GM06990 (cell line): ENCODE measurements around the gene LAMP5.

Experiments
- DNase-seq: peaks from one replicate; pipeline ENCODE4 v3.0.0-alpha.2; 2011; ENCODE audit not compliant: insufficient read length; ENCODE audit errors: extremely low read depth
- H3K27me3 ChIP-seq: replicated peaks from 2 replicates; pipeline ENCODE4 v1.6.0; 2011; ENCODE audit warnings: low read length; ENCODE audit not compliant: control insufficient read depth, insufficient read depth
- H3K36me3 ChIP-seq: 2 replicates; pipeline ENCODE4 v1.5.1; 2011; ENCODE audit warnings: low read length; ENCODE audit not compliant: control insufficient read depth, insufficient read depth
- H3K4me3 ChIP-seq: replicated peaks from 2 replicates; pipeline ENCODE4 v1.5.1; 2011; ENCODE audit warnings: low read depth, mild to moderate bottlenecking, control low read depth, low read length
- TF ChIP-seq, protein P1 (sequence below): IDR thresholded peaks from 2 replicates; pipeline ENCODE4 v1.5.1; 2011; ENCODE audit warnings: low read length, control low read depth, mild to moderate bottlenecking, inconsistent platforms; ENCODE audit not compliant: insufficient read depth, poor library complexity, severe bottlenecking

LAMP5 gene

DNA sequence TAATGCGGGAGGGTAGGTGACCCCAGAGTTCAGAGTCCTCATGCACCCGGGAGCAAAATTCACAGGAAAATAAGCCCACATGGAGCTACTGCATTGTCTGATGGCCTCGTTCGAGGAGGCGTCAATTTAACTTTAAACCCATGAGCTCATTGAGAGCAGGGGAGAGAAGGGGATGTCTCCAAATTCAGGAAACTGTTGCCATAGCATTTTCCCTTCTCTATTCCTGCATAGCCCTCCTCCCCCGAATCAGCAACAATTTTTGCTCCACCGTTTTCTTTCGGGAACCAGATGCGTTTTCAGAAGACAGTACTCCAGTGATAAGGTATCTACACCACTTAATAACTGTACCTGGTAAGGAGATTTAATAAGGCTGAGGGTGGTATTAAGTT is 324 bp upstream of the LAMP5 start:
- Histone ChIP-seq H3K36me3 (no peaks in the 10 kb centered on the region), H3K27me3 (no peaks in the 10 kb centered on the region), H3K4me3 (peak overlapping the region; percentile 58)
- DNase-seq, result no peak
- TF ChIP-seq, protein P1, sequence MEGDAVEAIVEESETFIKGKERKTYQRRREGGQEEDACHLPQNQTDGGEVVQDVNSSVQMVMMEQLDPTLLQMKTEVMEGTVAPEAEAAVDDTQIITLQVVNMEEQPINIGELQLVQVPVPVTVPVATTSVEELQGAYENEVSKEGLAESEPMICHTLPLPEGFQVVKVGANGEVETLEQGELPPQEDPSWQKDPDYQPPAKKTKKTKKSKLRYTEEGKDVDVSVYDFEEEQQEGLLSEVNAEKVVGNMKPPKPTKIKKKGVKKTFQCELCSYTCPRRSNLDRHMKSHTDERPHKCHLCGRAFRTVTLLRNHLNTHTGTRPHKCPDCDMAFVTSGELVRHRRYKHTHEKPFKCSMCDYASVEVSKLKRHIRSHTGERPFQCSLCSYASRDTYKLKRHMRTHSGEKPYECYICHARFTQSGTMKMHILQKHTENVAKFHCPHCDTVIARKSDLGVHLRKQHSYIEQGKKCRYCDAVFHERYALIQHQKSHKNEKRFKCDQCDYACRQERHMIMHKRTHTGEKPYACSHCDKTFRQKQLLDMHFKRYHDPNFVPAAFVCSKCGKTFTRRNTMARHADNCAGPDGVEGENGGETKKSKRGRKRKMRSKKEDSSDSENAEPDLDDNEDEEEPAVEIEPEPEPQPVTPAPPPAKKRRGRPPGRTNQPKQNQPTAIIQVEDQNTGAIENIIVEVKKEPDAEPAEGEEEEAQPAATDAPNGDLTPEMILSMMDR, result no peak

DNA sequence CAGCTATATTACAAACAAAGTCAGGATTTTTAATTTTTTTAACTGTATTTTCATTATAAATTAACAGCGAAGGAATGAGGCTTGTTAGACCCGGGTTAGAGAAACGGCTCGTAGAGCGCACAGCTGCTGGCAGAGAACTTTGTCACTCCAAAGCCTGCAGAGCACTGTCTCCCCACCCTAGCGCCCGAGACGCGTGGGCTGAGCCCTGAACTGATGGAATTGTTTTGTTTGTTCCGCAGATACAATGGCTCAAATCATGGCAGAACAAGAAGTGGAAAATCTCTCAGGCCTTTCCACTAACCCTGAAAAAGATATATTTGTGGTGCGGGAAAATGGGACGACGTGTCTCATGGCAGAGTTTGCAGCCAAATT is 810 bp downstream of the LAMP5 start:
- Histone ChIP-seq H3K4me3 (peak overlapping the region; percentile 58), H3K36me3 (no peaks in the 10 kb centered on the region), H3K27me3 (no peaks in the 10 kb centered on the region)
- no peak for DNase-seq
- TF ChIP-seq, protein P1, result no peak

DNA sequence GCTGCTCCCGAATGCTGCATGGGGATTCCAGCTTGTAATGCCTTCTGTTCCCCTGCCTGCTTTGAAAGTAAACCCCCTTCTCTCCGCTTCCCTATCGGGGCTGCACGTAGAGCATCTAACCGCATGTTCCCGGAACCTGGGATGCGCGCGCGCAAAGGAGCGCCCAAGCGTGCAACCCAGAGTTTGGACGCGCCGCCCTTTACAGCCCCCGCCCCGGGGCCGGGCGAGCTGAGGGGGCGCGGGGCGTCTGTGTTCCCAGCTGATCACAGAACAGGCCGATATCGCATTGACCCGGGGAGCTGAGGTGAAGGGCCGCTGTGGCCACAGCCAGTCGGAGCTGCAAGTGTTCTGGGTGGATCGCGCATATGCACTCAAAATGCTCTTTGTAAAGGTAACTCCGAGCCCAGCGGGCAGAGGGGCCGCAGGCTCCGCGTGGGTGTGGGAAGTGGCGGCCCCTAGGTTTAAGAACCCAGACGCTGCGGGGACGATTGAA is 1.4 kb downstream of the LAMP5 start:
- no peaks in the 10 kb centered on the region for H3K36me3 ChIP-seq
- TF ChIP-seq, protein P1, result no peak
- peak overlapping the region; percentile 58 for H3K4me3 ChIP-seq
- DNase-seq, result no peak
- H3K27me3 ChIP-seq, result no peaks in the 10 kb centered on the region

DNA sequence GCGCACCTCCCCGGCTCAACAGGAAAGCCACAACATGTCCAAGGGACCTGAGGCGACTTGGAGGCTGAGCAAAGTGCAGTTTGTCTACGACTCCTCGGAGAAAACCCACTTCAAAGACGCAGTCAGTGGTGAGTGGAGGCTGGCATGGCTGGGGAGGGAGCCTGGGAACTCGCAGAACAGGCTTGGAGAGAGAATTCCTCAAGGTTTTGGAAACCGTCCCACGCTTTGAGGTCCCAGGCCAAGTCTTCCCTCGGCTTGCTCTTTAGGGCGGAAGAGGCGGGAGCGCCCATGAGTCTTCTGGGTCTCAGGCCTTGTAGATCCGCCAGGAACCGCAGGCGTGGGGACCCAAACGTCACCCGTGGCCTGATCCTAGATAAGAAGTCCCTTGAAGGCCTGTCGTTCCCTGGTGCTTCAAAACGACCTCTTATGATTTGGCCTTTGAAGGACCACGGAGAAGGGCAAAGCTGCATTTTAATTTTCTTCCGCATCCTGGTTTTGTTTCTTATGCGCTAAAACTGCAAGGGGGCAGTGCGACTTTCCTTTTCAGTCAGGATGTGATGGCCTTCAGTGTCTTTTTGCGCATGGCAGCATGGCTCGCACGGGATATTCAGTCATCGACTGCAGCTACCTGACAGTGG is 2.0 kb downstream of the LAMP5 start:
- TF ChIP-seq, protein P1, result no peak
- H3K4me3 ChIP-seq, result peak overlapping the region; percentile 58
- no peaks in the 10 kb centered on the region for H3K36me3 ChIP-seq
- peak; percentile 13 for DNase-seq
- no peaks in the 10 kb centered on the region for H3K27me3 ChIP-seq

DNA sequence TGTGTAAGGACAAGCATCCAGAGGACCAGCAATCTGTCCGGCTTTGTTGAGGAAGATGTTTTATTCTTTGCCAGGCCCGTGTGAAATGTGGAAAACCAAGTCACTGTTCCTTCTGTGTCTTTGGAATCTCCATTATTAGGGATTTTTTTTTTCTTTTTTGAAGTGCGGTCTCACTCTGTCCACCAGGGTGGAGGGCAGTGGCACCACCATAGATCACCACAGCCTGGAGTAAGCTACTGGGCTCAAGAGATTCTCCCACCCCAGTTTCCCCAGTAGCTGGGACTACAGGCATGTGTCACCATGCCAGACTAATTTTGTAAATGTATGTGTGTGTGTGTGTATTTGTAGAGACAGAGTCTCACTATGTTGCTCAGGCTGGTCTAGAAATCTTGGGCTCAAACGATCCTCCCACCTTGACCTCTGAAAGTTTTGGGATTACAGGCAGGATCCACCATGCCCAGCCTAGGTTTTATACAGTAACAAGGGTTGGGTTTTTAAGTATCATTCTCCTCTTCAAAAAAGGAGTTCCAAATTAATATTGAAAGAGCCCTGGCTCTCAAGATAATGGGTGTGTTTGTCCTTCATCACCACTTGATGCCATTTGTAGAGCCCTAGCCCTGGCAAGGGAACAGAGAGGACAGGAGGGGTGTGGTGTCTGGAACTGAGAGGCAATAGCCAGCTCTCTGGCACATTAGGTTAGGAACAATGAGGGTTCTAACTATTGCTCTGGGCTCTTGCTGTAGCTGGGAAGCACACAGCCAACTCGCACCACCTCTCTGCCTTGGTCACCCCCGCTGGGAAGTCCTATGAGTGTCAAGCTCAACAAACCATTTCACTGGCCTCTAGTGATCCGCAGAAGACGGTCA is 3.1 kb downstream of the LAMP5 start:
- H3K36me3 ChIP-seq, result no peaks in the 10 kb centered on the region
- TF ChIP-seq, protein P1, result no peak
- no peak for DNase-seq
- H3K27me3 ChIP-seq, result no peaks in the 10 kb centered on the region
- H3K4me3 ChIP-seq, result peak overlapping the region; percentile 11; the same call in 1 of the 2 replicates
